Thymus (tissue), 11 donors: ENCODE results near the gene UBR3. TPM values are rescaled to one million over a fixed set of nuclear protein-coding genes. Genes with fewer than 3 reads are reported as not detected.

Experiments used
- DNase-seq, 9 donors: peaks; one replicate each; pipeline ENCODE4 v3.0.0-alpha.2; 2013; ENCODE audit warnings: low spot score in 9 of 9, low read depth in 6 of 9, missing footprints in 1 of 9
- H3K27ac ChIP-seq, 2 donors: one replicate each; pipeline ENCODE4 v1.5.1; 2013; ENCODE audit warnings: control low read depth in 1 of 2, low read depth in 1 of 2, low read length in 1 of 2, mild to moderate bottlenecking in 1 of 2, moderate library complexity in 1 of 2
- H3K27me3 ChIP-seq, 2 donors: one replicate each; pipeline ENCODE4 v1.5.1; 2013; ENCODE audit warnings: low read length in 1 of 2; ENCODE audit not compliant: control insufficient read depth in 2 of 2, insufficient read depth in 1 of 2
- H3K36me3 ChIP-seq, 2 donors: one replicate each; pipeline ENCODE4 v1.5.1; 2013; ENCODE audit warnings: low read length in 1 of 2, mild to moderate bottlenecking in 1 of 2, moderate library complexity in 1 of 2; ENCODE audit not compliant: control insufficient read depth in 2 of 2, insufficient read depth in 2 of 2
- H3K4me1 ChIP-seq, 2 donors: one replicate each; pipeline ENCODE4 v1.5.1; 2013; ENCODE audit warnings: low read length in 2 of 2; ENCODE audit not compliant: control insufficient read depth in 2 of 2, insufficient read depth in 2 of 2
- H3K4me3 ChIP-seq, 2 donors: one replicate each; pipeline ENCODE4 v1.5.1; 2013; ENCODE audit warnings: low read length in 2 of 2, control low read depth in 1 of 2, mild to moderate bottlenecking in 1 of 2
- H3K9me3 ChIP-seq, 2 donors: one replicate each; pipeline ENCODE4 v1.5.1; 2013; ENCODE audit warnings: low read length in 1 of 2, mild to moderate bottlenecking in 1 of 2; ENCODE audit not compliant: control insufficient read depth in 2 of 2, insufficient read depth in 1 of 2
- WGBS: extraction: QIAGEN DNeasy Blood & Tissue Kit; methylation state at CpG from one replicate; pipeline ENCODE4 v1.1.7; 2013; 5-methylcytosine and 5-hydroxymethylcytosine counted together
- polyA plus RNA-seq: library from polyadenylated mRNA; stranded (reverse); fragments of 200-250 nt; gene quantifications from one replicate; pipeline ENCODE4 v1.2.3, GENCODE V29; 2013
- total RNA-seq: library from RNA; stranded (reverse); fragments of 120-200 nt; gene quantifications from one replicate; pipeline ENCODE4 v1.2.4, GENCODE V29; 2013
- donor health status: healthy.

The UBR3 gene
- total and polyA plus RNA-seq, 2 donors = 14.1 to 20.1 TPM

- 96% methylated on average over 4 of the region's 4 CpGs for WGBS
- Histone ChIP-seq H3K4me1 (no peaks in the 10 kb centered on the region), H3K27me3 (no peaks in the 10 kb centered on the region), H3K9me3 (no peaks in the 10 kb centered on the region), H3K4me3 (no peak overlapping the region), H3K27ac (no peak overlapping the region), H3K36me3 (peaks cover 0 to 18% of the 10 kb centered on the region in 2 donors)
- DNase-seq = no peak
Measured at GRCh38 chr2:169966454-169966853, 139.2 kb downstream of the UBR3 start.

DNA sequence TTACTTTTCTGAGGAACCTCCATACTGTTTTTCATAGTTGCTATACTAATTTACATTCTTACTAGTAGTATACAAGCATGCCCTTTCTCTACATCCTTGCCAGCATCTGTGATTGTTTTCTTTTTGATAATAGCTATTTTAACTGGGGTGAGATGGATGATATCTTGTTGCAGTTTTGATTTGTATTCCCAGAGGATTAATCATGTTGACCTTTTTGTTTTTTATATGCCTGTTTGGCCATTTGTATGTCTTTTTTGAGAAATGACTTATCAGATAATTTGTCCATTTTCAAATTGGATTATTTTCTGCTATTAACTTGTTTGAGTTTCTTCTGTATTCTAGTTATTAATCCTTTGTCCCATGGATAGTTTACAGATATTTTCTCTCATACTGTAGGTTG lies 141.5 kb downstream of the UBR3 start:
- no peaks in the 10 kb centered on the region for H3K27me3 ChIP-seq
- DNase-seq = no peak
- no peak overlapping the region for H3K27ac ChIP-seq
- no peaks in the 10 kb centered on the region for H3K9me3 ChIP-seq
- H3K4me1 ChIP-seq = no peaks in the 10 kb centered on the region
- H3K36me3 ChIP-seq = peaks cover 0 to 18% of the 10 kb centered on the region in 2 donors
- no peak overlapping the region for H3K4me3 ChIP-seq

DNA sequence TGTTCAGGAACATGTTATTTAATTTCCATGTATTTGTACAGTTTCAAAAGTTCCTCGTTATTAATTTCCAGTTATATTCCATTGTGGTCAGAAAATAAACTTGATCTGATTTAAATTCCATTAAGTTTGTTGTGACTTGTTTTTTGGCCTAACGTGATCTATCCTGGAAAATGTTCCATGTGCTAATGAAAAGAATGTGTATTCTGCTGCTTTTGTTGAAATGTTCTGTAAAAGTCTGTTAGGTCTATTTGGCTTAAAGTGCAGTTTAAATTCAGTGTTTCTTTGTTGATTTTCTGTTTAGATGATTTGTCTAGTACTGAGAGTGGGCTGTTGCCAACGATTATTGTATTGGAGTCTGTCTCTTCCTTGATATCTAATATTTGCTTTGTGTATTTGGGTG lies 148.0 kb downstream of the UBR3 start:
- H3K4me3 ChIP-seq = no peak overlapping the region
- 98% methylated on average over 3 of the region's 3 CpGs for WGBS

DNA sequence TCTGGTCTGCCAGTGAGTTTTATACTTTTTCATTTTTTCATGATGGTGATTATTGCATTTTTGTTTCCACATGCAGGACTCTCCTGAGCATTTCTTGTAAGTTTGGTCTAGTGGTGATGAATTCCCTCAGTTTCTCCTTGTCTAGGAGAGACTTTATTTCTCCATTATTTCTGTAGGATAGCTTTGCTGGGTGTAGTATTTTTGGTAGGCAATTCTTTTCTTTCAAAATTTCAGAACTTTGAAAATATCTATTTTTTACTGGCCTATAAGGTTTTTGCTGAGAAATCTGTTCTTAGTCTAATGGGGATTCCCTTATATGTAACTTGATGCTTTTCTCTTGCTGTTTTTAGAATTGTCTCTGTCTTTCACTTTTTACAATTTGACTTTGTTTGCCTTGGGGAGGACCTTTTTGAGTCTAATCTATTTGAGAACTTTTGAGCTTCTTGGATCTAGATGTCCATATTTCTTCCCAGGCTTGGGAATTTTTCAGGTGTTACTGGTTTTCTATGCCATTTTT lies 149.1 kb downstream of the UBR3 start:
- Histone ChIP-seq H3K4me1 (no peaks in the 10 kb centered on the region), H3K9me3 (peaks cover 0 to 3% of the 10 kb centered on the region in 2 donors), H3K27me3 (no peaks in the 10 kb centered on the region), H3K4me3 (no peak overlapping the region), H3K27ac (no peak overlapping the region), H3K36me3 (peaks cover 0 to 6% of the 10 kb centered on the region in 2 donors)
- no peak for DNase-seq

More for the DNA sequence above, 148.0 kb downstream of the UBR3 start:
- no peaks in the 10 kb centered on the region for H3K4me1 ChIP-seq
- DNase-seq = no peak
- H3K27me3 ChIP-seq = no peaks in the 10 kb centered on the region
- no peak overlapping the region for H3K27ac ChIP-seq
- peaks cover 0 to 3% of the 10 kb centered on the region in 2 donors for H3K9me3 ChIP-seq
- H3K36me3 ChIP-seq = peaks cover 0 to 6% of the 10 kb centered on the region in 2 donors

DNA sequence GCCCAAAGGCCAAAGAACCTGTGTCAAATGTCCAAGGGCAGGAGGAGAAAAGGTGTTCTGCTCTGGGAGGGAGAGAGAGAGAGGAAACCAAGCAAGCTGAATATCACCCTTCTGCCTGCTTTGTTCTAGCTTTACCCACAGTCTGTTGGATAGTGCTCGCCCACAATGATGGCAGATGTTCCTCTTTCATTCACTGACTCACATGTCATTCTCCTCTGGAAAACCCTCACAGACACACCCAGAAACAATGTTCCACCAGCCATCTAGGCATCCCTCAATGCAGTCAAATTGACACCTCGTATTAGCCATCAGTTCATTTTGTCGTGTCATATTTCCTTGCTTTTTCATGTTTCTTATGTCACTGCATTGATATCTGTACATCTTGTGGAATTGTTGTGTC lies 150.3 kb downstream of the UBR3 start:
- 97% methylated on average over 3 of the region's 3 CpGs for WGBS
- DNase-seq = no peak
- peaks cover 0 to 6% of the 10 kb centered on the region in 2 donors for H3K36me3 ChIP-seq

GRCh38 chr2:169978402-169979017 lies 151.3 kb downstream of the UBR3 start:
- no peak for DNase-seq
- no peak overlapping the region for H3K4me3 ChIP-seq
- no peaks in the 10 kb centered on the region for H3K4me1 ChIP-seq
- WGBS = 98% methylated on average over 2 of the region's 2 CpGs
- H3K27me3 ChIP-seq = no peaks in the 10 kb centered on the region
- H3K27ac ChIP-seq = no peak overlapping the region
- peaks cover 0 to 6% of the 10 kb centered on the region in 2 donors for H3K36me3 ChIP-seq
- H3K9me3 ChIP-seq = peaks cover 0 to 3% of the 10 kb centered on the region in 2 donors

More for the DNA sequence above, 150.3 kb downstream of the UBR3 start:
- Histone ChIP-seq H3K4me3 (no peak overlapping the region), H3K4me1 (no peaks in the 10 kb centered on the region), H3K27ac (no peak overlapping the region), H3K9me3 (peaks cover 0 to 3% of the 10 kb centered on the region in 2 donors), H3K27me3 (no peaks in the 10 kb centered on the region)

DNA sequence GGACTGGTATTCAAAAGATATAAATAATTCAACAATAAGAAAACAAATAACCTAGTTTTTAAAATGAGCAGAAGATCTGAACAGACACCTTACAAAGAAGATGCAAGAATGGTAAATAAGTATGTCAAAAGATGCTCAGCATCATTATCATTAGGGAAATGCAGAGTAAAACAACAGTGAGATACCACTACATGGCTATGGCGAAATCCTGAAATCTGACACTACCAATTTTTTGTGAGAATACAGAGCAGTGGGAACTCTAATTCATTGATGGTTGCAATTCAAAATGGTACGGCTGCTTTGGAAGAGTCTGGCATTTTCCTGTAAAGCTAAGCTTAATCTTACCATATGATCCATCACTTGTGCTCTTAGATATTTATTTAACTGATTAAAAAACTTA lies 151.8 kb downstream of the UBR3 start:
- Histone ChIP-seq H3K9me3 (peaks cover 0 to 3% of the 10 kb centered on the region in 2 donors), H3K36me3 (peaks cover 0 to 6% of the 10 kb centered on the region in 2 donors)

GRCh38 chr2:169980001-169980400 lies 152.7 kb downstream of the UBR3 start:
- no peaks in the 10 kb centered on the region for H3K27me3 ChIP-seq
- 98% methylated on average over 4 of the region's 4 CpGs for WGBS
- H3K4me3 ChIP-seq = no peak overlapping the region
- peaks cover 0 to 6% of the 10 kb centered on the region in 2 donors for H3K36me3 ChIP-seq
- no peak overlapping the region for H3K27ac ChIP-seq
- H3K4me1 ChIP-seq = no peaks in the 10 kb centered on the region
- H3K9me3 ChIP-seq = peaks cover 0 to 3% of the 10 kb centered on the region in 2 donors
- DNase-seq = no peak

More for the DNA sequence above, 151.8 kb downstream of the UBR3 start:
- DNase-seq = no peak
- no peak overlapping the region for H3K4me3 ChIP-seq
- H3K4me1 ChIP-seq = no peaks in the 10 kb centered on the region
- no peaks in the 10 kb centered on the region for H3K27me3 ChIP-seq
- H3K27ac ChIP-seq = no peak overlapping the region
- over 99% methylated on average over 2 of the region's 2 CpGs for WGBS

DNA sequence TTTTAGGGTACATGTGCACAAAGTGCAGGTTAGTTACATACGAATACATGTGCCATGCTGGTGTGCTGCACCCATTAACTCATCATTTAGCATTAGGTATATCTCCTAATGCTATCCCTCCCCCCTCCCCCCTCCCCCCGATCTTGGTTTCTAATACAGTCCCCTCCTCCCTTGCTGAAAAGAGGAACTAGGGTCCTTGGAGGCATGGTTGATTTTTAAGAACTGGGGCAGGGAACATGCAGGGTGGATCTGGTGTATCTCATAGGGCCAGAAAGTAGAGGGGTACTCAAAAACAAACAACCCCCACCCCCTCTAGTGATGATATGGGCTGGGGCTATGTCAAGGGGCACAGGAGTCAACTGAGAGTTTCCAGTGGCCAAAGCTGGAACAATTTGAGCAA lies 153.4 kb downstream of the UBR3 start:
- no peaks in the 10 kb centered on the region for H3K4me1 ChIP-seq
- H3K27me3 ChIP-seq = no peaks in the 10 kb centered on the region
- peaks cover 0 to 3% of the 10 kb centered on the region in 2 donors for H3K9me3 ChIP-seq
- no peak overlapping the region for H3K27ac ChIP-seq
- WGBS = 74% methylated on average over 2 of the region's 2 CpGs
- DNase-seq = no peak
- peaks cover 0 to 6% of the 10 kb centered on the region in 2 donors for H3K36me3 ChIP-seq
- H3K4me3 ChIP-seq = no peak overlapping the region
